ENCODE measurements around the gene PTPRG.

The PTPRG gene

GRCh38 chr3:62261121-62261520, 699.8 kb downstream of the PTPRG start:
- DNase-seq, result no peak

GRCh38 chr3:62261736-62262135, 700.4 kb downstream of the PTPRG start:
- no peak for DNase-seq

- no peak for DNase-seq
Observed at GRCh38 chr3:62265528-62265927, 704.2 kb downstream of the PTPRG start.

GRCh38 chr3:62266668-62267283, 705.4 kb downstream of the PTPRG start:
- no peak for DNase-seq

- no peak for DNase-seq
Observed at GRCh38 chr3:62276658-62277180, 715.3 kb downstream of the PTPRG start.

- no peak for DNase-seq
Observed at GRCh38 chr3:62277450-62277849, 716.1 kb downstream of the PTPRG start.

- no peak for DNase-seq
Observed at GRCh38 chr3:62277986-62278385, 716.6 kb downstream of the PTPRG start.

GRCh38 chr3:62281726-62282125, 720.4 kb downstream of the PTPRG start:
- DNase-seq, result no peak

GRCh38 chr3:62284442-62284841, 723.1 kb downstream of the PTPRG start:
- DNase-seq, result no peak

- DNase-seq, result peak; percentile 87
Observed at GRCh38 chr3:62287392-62287927, 726.1 kb downstream of the PTPRG start.

- no peak for DNase-seq
Observed at GRCh38 chr3:62289922-62290321, 728.6 kb downstream of the PTPRG start.

GRCh38 chr3:62293051-62293780, 731.8 kb downstream of the PTPRG start:
- no peak for DNase-seq

- DNase-seq, result no peak
Observed at GRCh38 chr3:62295571-62295970, 734.2 kb downstream of the PTPRG start.

GRCh38 chr3:62300617-62301016, 739.2 kb downstream of the PTPRG start:
- DNase-seq, result no peak

- DNase-seq, result no peak
Observed at GRCh38 chr3:62312201-62312600, 750.8 kb downstream of the PTPRG start.

GRCh38 chr3:62316525-62316924, 755.2 kb downstream of the PTPRG start:
- no peak for DNase-seq

GRCh38 chr3:62318365-62318751, 757.0 kb downstream of the PTPRG start:
- no peak for DNase-seq

- DNase-seq, result peak; percentile 86
Observed at GRCh38 chr3:62318752-62319569, 757.6 kb downstream of the PTPRG start.

GRCh38 chr3:62319570-62320243, 758.3 kb downstream of the PTPRG start:
- DNase-seq, result no peak

GRCh38 chr3:62323241-62323640, 761.9 kb downstream of the PTPRG start:
- DNase-seq, result no peak

GRCh38 chr3:62325896-62326295, 764.5 kb downstream of the PTPRG start:
- DNase-seq, result no peak

- no peak for DNase-seq
Observed at GRCh38 chr3:62329971-62330370, 768.6 kb downstream of the PTPRG start.

- DNase-seq, result no peak
Observed at GRCh38 chr3:62332017-62332416, 770.6 kb downstream of the PTPRG start.

All from MV-4-11 (cell line).